Nephron (organoid): ENCODE data around the gene ELK3.
A peak's percentile ranks its signal among the peaks of the same experiment; 100 is the strongest.

Experiments
- H3K27ac Mint-ChIP-seq, 3 experiments: 2 replicates each; pipeline ENCODE4 v1.8.0; 2020; ENCODE audit warnings: mixed read lengths in 3 of 3, mild to moderate bottlenecking in 2 of 3, moderate library complexity in 1 of 3
- H3K27me3 Mint-ChIP-seq: 2 replicates; pipeline ENCODE4 v1.8.0; 2021; ENCODE audit warnings: low read depth, mild to moderate bottlenecking, moderate library complexity, mixed read lengths
- H3K36me3 Mint-ChIP-seq: 2 replicates; pipeline ENCODE4 v1.8.0; 2020; ENCODE audit warnings: low read depth, mixed read lengths
- H3K4me1 Mint-ChIP-seq: 2 replicates; pipeline ENCODE4 v1.8.0; 2020; ENCODE audit warnings: mixed read lengths
- H3K4me3 Mint-ChIP-seq, 3 experiments: 2 replicates each; pipeline ENCODE4 v1.8.0; 2020; ENCODE audit warnings: mild to moderate bottlenecking in 3 of 3, mixed read lengths in 3 of 3, moderate library complexity in 2 of 3
- H3K9me3 Mint-ChIP-seq: 2 replicates; pipeline ENCODE4 v1.8.0; 2020; ENCODE audit warnings: mixed read lengths
- TF ChIP-seq, protein P1 (sequence below), 3 experiments: fragments of 200-600 bp; sonication (generic); IDR thresholded peaks; one replicate each; pipeline ENCODE4 v1.5.0; 2021; ENCODE audit warnings: antibody characterized with exemption in 3 of 3; ENCODE audit not compliant: unreplicated experiment in 3 of 3

The ELK3 gene

DNA sequence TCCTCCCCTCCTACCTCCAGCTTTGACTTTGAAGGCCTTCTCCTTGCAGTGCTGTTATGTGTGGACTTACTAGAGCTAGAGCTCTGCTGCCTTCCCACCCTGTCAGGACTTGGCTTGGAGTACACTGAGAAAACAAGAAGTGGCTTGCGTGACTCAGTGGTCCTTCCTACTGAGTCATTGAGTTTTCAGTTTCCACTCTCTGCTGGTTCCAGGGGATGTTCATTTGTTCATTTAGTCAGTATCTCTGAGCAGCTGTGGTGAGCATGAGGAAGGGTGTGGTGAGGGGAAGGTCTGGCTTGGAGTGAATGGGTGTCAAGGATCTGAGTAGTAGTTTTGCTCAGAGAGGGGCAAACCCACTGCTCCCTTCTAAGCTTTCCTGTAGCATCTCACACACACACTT, 17.2 kb upstream of the ELK3 start:
- H3K27ac Mint-ChIP-seq = no peak overlapping the region
- peaks cover 8% of the 10 kb centered on the region for H3K9me3 Mint-ChIP-seq
- H3K4me1 Mint-ChIP-seq = no peaks in the 10 kb centered on the region
- TF ChIP-seq, protein P1, sequence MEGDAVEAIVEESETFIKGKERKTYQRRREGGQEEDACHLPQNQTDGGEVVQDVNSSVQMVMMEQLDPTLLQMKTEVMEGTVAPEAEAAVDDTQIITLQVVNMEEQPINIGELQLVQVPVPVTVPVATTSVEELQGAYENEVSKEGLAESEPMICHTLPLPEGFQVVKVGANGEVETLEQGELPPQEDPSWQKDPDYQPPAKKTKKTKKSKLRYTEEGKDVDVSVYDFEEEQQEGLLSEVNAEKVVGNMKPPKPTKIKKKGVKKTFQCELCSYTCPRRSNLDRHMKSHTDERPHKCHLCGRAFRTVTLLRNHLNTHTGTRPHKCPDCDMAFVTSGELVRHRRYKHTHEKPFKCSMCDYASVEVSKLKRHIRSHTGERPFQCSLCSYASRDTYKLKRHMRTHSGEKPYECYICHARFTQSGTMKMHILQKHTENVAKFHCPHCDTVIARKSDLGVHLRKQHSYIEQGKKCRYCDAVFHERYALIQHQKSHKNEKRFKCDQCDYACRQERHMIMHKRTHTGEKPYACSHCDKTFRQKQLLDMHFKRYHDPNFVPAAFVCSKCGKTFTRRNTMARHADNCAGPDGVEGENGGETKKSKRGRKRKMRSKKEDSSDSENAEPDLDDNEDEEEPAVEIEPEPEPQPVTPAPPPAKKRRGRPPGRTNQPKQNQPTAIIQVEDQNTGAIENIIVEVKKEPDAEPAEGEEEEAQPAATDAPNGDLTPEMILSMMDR (IDR thresholded peaks at IDR 0.05; ENCODE audit: unreplicated experiment in 3 of 3) = no peak
- no peaks in the 10 kb centered on the region for H3K36me3 Mint-ChIP-seq
- H3K4me3 Mint-ChIP-seq = no peak overlapping the region
- peaks cover 7% of the 10 kb centered on the region for H3K27me3 Mint-ChIP-seq

DNA sequence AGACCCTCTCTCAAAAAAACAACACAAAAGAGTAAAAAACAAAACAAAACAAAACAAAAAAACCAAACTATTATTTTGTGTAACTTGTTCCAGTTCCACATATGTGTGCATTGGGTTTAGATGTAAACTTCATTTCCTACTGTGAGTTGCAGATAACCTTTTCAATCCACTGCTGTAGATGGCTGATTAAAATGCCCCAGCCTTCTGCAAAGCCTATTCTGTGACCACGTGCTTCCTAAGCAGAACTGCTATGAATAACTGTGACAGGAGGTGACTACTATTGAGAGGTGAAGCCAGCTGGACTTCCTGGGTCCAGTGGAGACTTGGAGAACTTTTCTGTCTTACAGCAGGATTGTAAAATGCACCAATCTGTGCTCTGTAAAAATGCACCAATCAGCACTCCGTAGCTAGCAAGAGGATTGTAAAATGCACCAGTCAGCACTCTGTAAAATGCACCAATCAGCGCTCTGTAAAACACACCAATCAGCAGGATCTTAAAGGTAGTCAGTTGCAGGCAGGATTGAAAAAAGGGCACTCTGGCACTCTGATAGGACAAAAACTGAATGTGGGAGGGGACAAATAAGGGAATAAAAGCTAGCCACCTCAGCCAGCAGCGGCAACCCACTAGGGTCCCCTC, 10.3 kb upstream of the ELK3 start:
- Mint-ChIP-seq H3K4me3 (no peak overlapping the region), H3K9me3 (peaks cover 3% of the 10 kb centered on the region), H3K36me3 (no peaks in the 10 kb centered on the region), H3K4me1 (peaks cover 4% of the 10 kb centered on the region), H3K27me3 (peaks cover 6% of the 10 kb centered on the region), H3K27ac (no peak overlapping the region)
- TF ChIP-seq, protein P1 (IDR thresholded peaks at IDR 0.05; ENCODE audit: unreplicated experiment in 3 of 3) = no peak

DNA sequence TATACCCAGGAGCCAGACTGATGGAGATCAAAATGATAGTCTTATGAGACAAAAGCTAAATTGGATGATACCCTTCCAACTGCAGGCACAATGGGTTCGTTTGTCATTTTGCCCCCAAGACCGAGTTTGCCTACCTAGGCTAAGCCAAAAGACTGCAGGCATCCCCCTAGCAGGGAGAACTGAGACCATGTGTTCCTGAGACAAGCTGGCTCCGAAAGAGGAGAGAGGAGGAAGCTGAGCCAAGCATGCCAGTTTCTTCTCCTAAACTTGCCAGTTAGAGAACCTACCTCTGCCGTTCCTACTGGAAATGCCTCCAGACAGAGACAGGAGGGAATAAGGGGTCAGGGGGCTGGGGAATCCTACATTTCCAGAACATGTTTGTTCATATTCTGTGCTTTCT, 8.3 kb upstream of the ELK3 start:
- Mint-ChIP-seq H3K4me1 (peaks cover 4% of the 10 kb centered on the region), H3K36me3 (no peaks in the 10 kb centered on the region), H3K9me3 (peaks cover 2% of the 10 kb centered on the region), H3K4me3 (no peak overlapping the region), H3K27ac (no peak overlapping the region), H3K27me3 (peaks cover 6% of the 10 kb centered on the region)
- TF ChIP-seq, protein P1 (IDR thresholded peaks at IDR 0.05; ENCODE audit: unreplicated experiment in 3 of 3) = no peak

DNA sequence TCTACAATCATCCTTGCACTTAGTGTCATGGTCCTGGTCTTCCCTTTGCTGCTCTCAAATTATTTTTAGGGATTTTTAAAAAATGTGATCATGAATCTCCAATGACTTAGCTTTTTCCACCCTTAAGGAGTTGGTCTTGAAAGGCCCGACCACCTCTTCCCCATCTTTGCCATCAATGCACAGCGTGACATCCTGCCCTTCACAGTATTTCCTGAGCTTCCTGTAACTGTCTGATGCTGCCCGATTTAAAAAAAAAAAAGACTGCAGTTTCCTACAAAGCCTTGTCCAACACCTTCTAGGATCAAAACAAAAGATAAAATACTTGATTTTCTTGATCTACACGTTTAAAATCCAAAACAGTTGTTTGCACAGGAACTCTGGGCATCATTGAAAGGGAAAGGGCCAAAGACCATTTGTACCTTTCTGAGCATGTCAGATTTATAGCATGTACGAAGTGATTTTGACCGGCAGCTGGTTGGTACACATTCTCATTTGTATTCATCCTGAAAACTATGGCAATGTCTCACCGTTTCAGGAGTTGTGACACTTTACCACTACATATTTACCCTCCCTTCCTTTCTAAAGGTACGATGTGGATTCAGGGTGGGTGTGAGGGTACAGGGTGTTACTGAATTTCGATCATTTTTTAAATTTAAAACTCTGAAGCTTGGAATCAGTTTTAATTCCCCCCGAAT, 7.4 kb upstream of the ELK3 start:
- H3K27ac Mint-ChIP-seq = peak overlapping the region in 2 of 3 experiments; percentile 0 to 62
- H3K27me3 Mint-ChIP-seq = peaks cover 6% of the 10 kb centered on the region
- no peaks in the 10 kb centered on the region for H3K36me3 Mint-ChIP-seq
- TF ChIP-seq, protein P1 (IDR thresholded peaks at IDR 0.05; ENCODE audit: unreplicated experiment in 3 of 3) = no peak
- H3K9me3 Mint-ChIP-seq = peaks cover 2% of the 10 kb centered on the region
- H3K4me3 Mint-ChIP-seq = no peak overlapping the region
- H3K4me1 Mint-ChIP-seq = peaks cover 4% of the 10 kb centered on the region

DNA sequence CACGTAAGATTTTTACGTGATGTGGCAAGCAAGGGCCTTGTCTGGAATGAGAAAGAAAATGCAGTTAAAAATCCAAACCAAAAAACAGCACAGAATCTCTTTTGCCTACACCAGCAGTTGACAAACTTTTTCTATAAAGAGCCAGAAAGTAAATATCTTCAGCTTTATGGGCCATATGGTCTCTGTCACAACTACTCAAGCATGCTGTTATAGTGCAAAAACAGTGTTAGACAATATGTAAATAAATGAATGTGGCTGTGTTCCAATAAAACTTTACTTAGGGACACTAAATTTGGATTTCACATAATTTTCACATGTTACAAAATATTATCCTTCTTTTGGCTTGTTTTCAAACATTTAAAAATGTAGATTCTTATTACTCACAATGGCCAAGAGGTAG, 6.2 kb upstream of the ELK3 start:
- H3K36me3 Mint-ChIP-seq = no peaks in the 10 kb centered on the region
- no peaks in the 10 kb centered on the region for H3K27me3 Mint-ChIP-seq
- H3K27ac Mint-ChIP-seq = peak overlapping the region; percentile 0 to 78 (median 62)
- H3K9me3 Mint-ChIP-seq = peaks cover 2% of the 10 kb centered on the region
- peaks cover 4% of the 10 kb centered on the region for H3K4me1 Mint-ChIP-seq
- no peak overlapping the region for H3K4me3 Mint-ChIP-seq
- TF ChIP-seq, protein P1 (IDR thresholded peaks at IDR 0.05; ENCODE audit: unreplicated experiment in 3 of 3) = no peak

DNA sequence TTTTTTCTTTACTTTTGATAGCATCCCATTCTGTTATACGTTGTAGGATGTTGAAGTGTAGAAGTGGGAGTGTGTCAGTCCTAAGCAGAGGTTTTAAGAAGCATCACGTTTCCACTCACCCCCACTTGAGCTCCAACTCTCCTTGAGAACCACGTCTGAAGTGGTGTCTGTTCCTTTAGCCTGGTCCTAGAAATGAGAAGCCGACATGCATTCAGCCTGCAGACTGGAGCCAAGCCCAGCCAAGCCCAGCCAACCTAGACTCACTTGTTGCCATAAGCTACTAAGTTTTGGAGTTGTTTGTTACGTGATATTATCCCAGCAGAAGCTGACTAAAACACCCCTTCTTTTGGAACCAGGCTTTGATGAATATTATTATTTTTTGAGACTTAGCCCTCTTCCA, 4.4 kb upstream of the ELK3 start:
- Mint-ChIP-seq H3K36me3 (no peaks in the 10 kb centered on the region), H3K4me3 (no peak overlapping the region), H3K27me3 (peaks cover 5% of the 10 kb centered on the region), H3K9me3 (peaks cover 2% of the 10 kb centered on the region), H3K4me1 (peaks cover 4% of the 10 kb centered on the region), H3K27ac (no peak overlapping the region)
- TF ChIP-seq, protein P1 (IDR thresholded peaks at IDR 0.05; ENCODE audit: unreplicated experiment in 3 of 3) = no peak
